Measurements from ENCODE around the gene NAT16. TPM values are rescaled to one million over a fixed set of nuclear protein-coding genes. Genes with fewer than 3 reads are reported as not detected.
"Not testable (repeated sequence)": the region's sequence is repeated elsewhere in the genome, so short reads cannot be mapped to it uniquely, and the experiment has no call there.

The NAT16 gene
- total RNA-seq, 1 donor from 2014 or later: not detected

DNA sequence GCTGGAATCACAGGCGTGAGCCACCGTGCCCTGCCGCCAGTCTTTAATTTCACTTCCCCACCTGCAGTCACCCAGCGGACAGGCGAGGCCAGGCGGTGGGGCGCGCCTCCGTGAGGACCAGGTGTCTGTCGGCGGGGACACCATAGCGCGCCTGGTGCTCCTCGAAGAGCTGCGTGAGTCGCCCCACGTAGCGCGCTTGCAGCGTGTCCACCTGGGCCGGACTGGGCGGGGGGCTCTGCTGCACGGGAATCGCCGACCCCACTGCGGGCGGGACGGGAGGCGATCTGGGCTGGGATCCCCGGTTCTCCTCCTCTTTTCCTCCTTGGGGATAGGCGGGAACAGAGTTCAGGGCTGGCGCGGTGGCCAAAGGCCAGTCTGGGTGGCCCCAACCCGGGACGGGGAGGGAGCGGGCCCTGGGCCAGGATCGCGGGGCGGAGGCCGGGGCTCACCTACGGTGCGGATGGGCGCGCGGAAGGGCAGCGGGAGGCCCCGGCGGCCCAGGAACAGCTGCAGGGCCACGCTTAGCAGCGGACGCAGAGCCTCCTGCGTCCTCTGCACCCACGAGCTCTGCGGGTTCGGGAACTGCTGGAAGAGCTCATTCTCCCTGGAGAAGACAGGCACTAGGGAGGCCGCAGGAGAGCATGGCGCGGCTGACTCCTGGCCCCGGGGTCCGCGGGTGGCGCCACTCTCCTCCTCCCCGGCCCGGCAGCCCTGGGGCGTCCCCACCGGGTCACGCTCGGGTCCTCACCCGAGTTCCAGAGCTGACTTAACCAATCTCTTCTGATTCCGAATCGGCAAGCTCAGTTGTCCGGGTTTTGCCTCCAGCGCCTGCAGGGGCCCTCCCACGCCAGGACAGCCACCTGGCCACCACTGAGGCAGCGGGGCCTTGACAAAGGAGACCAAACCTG is 21.9 kb upstream of the NAT16 start:
- DNase-seq: no peak

DNA sequence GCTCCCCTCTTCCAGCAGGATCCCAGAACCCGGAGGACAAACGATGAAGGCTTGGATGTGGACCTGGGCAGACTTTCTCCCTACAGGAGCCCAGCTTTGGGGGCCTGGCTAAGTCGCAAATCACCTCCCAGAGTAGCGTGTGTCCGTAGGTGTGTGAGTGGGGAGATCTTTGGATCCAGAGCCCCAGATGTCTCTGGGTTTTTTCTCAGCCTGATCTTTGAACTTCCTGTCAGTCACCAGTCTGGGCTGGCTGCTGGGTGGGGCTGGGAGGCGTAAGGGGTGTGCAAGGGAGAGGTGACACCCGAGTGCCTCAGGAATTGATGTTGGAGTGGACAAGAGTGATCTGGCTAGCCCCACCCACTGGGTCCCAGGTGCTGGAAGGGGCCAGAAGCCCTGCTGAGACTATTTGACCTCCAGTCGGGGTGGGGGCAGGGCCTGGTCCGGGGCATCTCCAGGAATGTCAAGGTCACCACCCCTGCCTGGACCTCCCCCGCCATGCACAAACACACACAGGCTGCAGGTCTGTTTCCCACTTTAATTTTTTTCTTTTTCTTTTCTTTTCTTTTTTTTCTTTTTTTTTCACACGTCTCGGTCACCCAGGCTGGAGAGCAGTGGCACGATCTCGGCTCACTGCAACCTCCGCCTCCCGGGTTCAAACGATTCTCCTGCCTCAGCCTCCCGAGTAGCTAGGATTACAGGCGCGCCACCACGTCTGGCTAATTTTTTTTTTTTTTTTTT is 20.9 kb upstream of the NAT16 start, which contains the start of gene MOGAT3:
TSS of gene MOGAT3 (minus strand) at position 175 of the 738 bp plus-strand sequence. CDS start 182 bp downstream, outside the sequence.
- no peak for DNase-seq

DNA sequence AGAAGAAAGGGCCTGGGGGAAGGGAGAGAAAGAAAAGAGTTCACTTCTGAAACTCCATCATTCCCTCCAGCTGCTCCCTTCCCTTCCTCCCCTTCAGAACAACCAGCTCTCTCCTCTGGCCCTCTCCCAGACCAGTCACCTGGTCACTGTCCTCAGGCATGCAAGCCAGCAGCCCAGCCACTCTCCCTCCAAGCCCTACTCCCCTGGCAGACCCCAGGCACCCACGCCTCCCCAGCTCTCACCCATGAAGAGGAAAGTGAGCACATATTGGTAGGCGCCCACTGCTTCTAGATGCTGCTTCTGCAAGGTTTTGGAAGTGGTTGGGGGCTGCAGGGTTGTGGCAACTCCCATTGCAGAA is 20.4 kb upstream of the NAT16 start:
- no peak for DNase-seq

GRCh38 chr7:101199522-101199921 is 19.4 kb upstream of the NAT16 start:
- not testable (repeated sequence) for DNase-seq

DNA sequence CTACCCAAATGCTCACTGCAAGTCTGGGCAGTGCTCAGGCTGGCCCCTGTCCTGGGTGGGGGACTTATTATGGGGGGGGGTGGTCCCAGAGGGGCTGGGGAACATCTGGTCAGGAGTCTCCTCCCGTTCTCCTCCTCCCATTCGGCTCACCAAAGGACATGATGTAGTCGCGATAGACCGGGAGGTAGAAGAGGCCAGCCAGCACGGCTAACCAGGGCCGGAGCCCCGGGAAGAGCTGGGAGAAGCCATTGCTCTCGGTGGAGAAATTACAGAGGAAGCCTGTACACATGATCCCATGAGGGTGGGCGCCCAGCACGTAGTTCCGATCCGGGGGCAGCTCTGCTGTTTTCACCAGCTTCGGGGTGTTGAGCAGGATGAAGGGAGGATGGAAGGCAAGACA is 18.4 kb upstream of the NAT16 start:
- DNase-seq: no peak

DNA sequence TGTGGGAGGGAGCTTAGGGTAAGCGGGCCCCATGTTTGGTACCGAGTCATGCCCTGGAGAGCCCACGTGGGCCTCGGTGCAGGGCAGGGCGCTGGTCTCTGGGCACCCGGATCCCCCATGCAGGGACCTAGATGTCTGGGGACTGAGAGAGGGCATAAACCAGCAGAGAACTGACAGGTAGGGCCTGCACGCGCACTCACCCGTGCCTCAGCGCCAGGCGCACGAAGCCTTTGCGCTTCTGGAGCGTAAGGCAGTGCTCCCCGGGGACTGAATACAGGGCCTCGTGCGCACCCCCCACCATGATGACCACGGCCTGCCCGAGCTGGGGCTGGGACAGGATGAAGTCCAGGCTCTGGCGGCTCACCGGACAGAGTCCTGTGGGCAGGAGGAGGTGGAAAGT is 17.9 kb upstream of the NAT16 start:
- DNase-seq: no peak

- DNase-seq: no peak
Observed at GRCh38 chr7:101195884-101196283, 15.8 kb upstream of the NAT16 start.

GRCh38 chr7:101189109-101189508 is 9.0 kb upstream of the NAT16 start:
- DNase-seq: no peak

GRCh38 chr7:101186844-101187428 is 6.8 kb upstream of the NAT16 start:
- DNase-seq: no peak

- no peak for DNase-seq
Observed at GRCh38 chr7:101186194-101186593, 6.1 kb upstream of the NAT16 start.

- DNase-seq: no peak
Observed at GRCh38 chr7:101185258-101185839, 5.3 kb upstream of the NAT16 start.

DNA sequence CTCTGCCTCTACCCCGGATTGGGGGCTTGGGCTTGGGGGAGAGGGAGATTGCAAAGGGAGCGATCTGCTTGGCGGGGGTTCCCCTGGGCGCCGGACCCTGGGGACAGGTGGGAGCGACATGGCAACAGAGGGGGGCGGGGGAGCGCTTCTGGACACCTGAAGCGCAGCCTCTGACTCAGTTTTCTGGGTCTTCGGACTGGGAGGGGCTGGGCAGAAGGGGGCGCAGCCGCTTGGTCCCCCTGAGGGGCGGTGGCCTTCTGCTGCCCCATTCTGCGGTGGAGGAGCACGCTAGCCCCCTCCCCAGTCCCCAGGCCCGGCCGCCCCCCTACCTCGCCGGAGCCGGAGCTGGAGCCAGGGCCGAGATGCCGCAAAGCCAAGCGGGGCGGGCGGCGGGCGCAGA is 380 bp downstream of the NAT16 start:
- no peak for DNase-seq

DNA sequence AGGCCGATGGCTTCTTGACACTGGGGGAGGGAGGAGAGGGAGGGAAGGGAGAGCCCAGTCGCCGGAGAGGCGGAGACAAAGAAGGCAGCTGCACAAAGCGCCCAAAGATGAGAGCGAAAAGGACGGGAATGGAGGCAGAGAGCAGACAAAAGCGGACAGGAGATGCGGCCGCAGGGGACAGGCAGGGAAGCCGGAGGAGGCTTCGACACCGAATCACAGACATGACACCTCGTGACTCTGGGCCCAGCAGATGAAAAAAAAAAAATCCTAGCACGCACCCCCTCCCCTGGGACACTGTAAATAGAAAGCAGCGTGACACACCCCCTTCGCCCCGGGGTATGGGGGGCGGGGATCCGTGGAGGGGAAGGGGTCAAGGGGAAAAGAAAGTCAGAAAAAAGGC is 976 bp downstream of the NAT16 start:
- no peak for DNase-seq

DNA sequence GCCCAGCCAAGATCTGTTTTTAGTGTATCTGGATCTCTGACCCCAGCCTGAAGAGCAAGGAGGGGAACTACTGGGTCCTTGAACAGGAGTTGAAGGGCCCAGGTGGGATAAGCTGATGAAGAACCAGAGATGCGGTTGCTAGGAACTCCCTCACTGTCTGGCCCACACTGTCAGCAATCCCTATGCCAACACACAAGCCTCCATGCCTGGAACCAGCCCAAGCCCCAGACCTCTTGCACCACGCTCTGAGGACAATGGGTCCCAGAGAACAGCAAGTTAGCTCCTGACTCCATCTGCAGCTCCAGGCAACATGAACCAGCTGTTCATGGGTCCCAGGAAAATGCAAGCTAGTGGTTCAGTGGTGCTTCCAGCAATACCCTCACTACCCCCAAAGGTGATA is 2.4 kb downstream of the NAT16 start:
- DNase-seq: no peak

DNA sequence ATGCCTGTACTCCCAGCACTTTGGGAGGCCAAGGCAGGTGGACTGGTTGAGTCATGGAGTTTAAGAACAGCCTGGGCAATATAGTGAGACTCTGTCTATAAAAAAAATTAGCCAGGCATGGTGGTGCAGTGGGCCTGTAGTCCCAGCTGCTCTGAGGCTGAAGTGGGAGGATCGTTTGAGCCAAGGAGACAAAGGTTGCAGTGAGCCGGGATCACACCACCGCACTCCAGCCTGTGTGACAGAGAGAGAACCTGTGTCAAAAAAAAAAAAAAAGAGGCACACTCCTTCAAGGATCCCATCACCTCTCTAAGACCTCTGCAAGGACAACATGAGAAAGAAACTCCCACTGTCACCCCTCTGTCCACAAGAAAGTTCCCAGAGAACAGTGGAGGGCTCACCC is 4.4 kb downstream of the NAT16 start:
- DNase-seq: no peak

DNA sequence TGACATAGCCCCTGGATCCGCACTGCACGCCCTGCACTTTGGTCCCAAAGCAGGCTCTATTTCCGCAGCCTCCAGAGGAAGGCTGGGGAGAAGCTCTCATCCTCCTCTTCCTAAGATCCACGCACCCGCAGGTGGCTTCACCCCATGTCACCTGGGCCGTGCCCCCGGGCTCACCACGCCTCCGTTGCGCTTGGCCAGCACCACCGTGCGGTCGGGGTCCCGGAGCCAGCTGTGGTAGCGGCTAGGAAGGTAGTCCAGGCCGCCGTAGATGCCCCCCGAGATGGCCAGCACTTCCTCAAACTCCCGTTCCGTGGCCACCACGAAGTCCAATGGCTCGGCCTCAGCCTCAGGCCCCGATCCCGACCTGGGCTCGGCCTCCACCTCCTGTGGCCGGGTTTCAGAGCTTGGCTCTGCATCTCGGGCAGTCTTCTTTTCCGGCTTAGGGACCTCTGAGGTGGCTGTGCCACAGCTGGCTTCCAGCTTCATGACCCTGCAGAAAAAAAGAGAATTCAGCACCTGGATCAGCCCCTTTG is 5.7 kb downstream of the NAT16 start:
- no peak for DNase-seq

DNA sequence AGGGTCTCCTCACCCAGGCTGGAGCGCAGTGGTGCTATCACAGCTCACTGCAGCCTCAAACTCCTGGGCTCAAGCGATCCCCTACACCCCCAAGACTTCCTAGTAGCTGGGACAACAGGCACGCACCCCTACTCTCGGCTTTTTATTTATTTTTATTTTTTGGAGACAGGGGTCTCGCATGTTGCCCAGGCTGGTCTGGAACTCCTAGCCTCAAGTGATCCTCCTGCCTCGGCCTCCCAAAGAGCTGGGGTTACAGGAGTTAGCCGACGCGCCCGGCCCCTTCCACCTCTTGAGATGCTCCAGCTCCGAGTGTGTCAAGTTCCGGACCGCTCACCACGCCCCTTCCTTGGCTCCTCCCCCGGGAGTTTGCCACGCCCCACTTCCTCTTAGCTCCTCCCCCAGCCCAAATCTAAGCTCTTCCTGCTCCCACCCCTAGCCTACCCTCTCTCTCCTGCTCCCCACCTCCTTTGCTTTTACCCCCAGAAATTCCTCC is 6.3 kb downstream of the NAT16 start:
- peak; percentile 47 for DNase-seq

DNA sequence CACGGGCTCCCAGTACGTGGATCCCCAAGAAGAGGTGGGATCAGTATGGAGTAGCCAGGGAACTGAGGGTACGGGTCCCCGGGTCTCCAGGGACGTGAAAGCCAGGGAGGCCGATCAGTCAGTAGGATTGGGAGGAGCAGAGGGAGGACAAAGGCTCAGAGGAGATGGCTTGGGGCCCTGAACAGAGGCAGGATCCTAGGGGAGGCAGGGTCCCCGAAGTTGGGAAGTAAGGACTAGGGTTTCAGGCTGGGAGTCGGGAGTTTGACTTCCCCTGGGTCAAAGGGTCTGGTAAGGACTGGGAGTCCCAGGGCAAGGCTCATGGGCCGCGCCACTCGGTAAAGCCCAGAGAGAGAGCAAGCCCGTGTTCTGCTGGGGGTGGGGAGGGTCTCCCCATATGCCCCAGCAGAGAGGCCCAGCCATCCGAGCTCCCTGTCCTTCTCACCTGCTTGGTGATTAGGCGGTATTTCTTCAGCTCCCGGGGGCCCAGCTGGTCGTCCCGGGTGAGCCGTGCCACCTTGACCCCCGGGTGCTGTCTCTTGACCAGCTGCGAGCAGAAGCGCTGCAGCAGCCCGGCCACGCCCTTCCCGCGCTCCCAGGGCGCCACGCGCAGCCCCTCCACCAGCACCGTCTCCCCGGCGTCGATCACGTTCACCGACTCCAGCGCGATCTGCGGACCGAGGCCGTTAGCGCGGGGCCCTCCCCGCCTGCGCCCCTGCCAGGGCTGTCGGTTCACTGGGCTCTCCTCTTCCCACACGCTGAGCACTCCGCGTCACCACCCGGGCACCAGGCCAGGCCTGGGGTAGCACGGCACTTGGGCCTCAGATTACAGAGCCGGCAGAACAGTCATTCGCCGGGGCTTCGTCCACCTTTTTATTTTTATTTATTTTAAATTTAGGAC is 7.0 kb downstream of the NAT16 start:
- peak; percentile 43 for DNase-seq

DNA sequence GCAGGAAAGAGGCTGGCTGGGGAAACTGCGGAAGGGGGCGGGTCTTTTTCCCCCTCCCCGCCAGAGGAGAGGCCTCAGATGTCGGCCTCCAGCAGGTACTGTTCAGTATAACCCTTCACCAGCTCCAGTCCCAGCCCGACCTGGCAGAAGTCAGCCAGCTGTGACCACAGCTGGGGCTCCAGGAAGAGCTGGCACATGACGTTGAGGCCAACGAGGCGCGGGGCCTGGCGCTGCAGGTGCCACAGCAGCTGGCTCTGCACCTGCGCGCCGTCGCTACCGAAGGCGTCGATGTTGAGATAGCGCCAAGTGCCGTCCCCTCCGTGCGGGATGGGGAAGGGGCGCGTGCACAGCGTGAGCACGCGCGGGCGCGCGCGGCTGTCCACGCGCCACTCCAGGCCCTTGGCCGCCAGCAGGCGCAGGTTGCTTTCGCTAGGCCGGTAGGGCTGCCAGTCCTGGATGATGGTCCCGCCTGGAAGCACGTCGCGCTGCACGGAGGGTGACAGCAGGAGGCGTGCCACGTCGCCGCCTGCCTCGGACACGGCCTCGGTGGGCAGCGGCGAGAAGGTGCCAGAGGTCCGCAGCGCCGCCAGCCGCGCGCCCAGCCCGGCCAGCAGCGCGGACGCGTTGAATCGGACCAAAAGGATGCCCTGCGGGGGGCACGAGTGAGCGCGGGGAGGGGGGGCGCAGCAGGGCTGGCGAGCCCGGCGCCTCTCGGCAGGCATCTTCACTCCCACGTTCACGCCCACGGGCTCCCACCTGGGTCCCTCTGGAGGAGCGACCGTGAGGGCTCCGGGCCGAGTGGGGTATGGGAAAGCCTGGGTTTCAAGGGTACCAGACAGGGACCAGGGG is 7.9 kb downstream of the NAT16 start:
- no peak for DNase-seq

- DNase-seq: no peak
Observed at GRCh38 chr7:101171442-101171837, 8.7 kb downstream of the NAT16 start.

All from dermis blood vessel endothelial cell (primary cell).